IMR-90 (cell line): ENCODE data around the gene RALGPS1.

ENCODE experiments used
- BHLHE40 ChIP-seq: fragments of 150-350 bp; IDR thresholded peaks from 2 replicates; pipeline ENCODE4 v1.6.1; 2016; ENCODE audit warnings: mild to moderate bottlenecking, low read depth, low read length
- CEBPB ChIP-seq: IDR thresholded peaks from 2 replicates; pipeline ENCODE4 v1.6.1; 2012; ENCODE audit warnings: low read depth, low read length, improper control_type of control experiment
- FOS ChIP-seq: fragments of 150-350 bp; IDR thresholded peaks from 2 replicates; pipeline ENCODE4 v1.6.1; 2016; ENCODE audit warnings: low read depth, low read length
- MXI1 ChIP-seq: IDR thresholded peaks from 2 replicates; pipeline ENCODE4 v1.6.1; 2012; ENCODE audit warnings: low read depth, mild to moderate bottlenecking, low read length, moderate library complexity, borderline replicate concordance
- NFE2L2 ChIP-seq: fragments of 150-350 bp; IDR thresholded peaks from 2 replicates; pipeline ENCODE4 v1.6.1; 2016; ENCODE audit warnings: low read depth, mild to moderate bottlenecking, low read length
- POLR2A ChIP-seq: IDR thresholded peaks from 2 replicates; pipeline ENCODE4 v1.6.1; 2012; ENCODE audit warnings: mild to moderate bottlenecking, low read depth, low read length
- RAD21 ChIP-seq: IDR thresholded peaks from 2 replicates; pipeline ENCODE4 v1.6.1; 2012; ENCODE audit warnings: low read length, improper control_type of control experiment
- RFX5 ChIP-seq: IDR thresholded peaks from 2 replicates; pipeline ENCODE4 v1.8.0; 2012; ENCODE audit warnings: low read depth, mild to moderate bottlenecking, low read length, moderate library complexity
- TF ChIP-seq, protein P1 (sequence below): conservative IDR thresholded peaks from 2 replicates; pipeline ENCODE4 v1.5.1; 2012; ENCODE audit warnings: mild to moderate bottlenecking, low read depth, low read length, improper control_type of control experiment
- TF ChIP-seq, protein P2 (sequence below): fragments of 150-350 bp; IDR thresholded peaks from 2 replicates; pipeline ENCODE4 v1.6.1; 2017; ENCODE audit warnings: mild to moderate bottlenecking, antibody characterized with exemption, low read length, low read depth

DNA sequence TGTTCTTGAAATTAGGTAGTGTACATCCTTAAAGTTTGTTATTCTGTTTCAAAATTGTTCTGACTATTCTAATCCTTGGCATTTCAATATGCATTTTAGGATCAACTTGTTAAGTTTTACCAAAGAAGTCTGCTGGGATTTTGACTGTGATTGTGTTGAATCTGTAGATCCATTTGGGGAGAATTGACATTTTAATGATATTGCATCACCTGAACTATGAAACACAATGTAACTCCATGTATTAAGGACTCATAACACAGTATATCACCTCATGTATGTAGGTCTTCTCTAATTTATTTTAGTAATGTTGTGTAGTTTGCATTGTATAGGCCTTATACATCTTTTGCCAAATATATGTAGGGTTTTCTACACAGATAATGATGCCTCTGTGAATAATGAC is 77.8 kb downstream of the RALGPS1 start:
- TF ChIP-seq POLR2A (no peak), MXI1 (no peak), CEBPB (peak; percentile 39; the same call in 1 of the 2 replicates), RAD21 (no peak), RFX5 (no peak), BHLHE40 (no peak), FOS (no peak), NFE2L2 (no peak)
- TF ChIP-seq, protein P1, sequence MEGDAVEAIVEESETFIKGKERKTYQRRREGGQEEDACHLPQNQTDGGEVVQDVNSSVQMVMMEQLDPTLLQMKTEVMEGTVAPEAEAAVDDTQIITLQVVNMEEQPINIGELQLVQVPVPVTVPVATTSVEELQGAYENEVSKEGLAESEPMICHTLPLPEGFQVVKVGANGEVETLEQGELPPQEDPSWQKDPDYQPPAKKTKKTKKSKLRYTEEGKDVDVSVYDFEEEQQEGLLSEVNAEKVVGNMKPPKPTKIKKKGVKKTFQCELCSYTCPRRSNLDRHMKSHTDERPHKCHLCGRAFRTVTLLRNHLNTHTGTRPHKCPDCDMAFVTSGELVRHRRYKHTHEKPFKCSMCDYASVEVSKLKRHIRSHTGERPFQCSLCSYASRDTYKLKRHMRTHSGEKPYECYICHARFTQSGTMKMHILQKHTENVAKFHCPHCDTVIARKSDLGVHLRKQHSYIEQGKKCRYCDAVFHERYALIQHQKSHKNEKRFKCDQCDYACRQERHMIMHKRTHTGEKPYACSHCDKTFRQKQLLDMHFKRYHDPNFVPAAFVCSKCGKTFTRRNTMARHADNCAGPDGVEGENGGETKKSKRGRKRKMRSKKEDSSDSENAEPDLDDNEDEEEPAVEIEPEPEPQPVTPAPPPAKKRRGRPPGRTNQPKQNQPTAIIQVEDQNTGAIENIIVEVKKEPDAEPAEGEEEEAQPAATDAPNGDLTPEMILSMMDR, result no peak
- TF ChIP-seq, protein P2, sequence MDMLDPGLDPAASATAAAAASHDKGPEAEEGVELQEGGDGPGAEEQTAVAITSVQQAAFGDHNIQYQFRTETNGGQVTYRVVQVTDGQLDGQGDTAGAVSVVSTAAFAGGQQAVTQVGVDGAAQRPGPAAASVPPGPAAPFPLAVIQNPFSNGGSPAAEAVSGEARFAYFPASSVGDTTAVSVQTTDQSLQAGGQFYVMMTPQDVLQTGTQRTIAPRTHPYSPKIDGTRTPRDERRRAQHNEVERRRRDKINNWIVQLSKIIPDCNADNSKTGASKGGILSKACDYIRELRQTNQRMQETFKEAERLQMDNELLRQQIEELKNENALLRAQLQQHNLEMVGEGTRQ, result no peak
